MM.1S (cell line): Measurements from ENCODE around the gene DTD1.

Experiments
- DNase-seq: peaks from one replicate; pipeline ENCODE4 v3.0.0-alpha.2; 2015
- H2AFZ ChIP-seq: fragments of 300-600 bp; sonication (generic); 2 replicates; pipeline ENCODE4 v1.6.0; 2016; ENCODE audit warnings: antibody characterized with exemption, low read length
- H3F3A ChIP-seq: fragments of 300-600 bp; sonication (generic); 2 replicates; pipeline ENCODE4 v1.6.1; 2016; ENCODE audit warnings: mild to moderate bottlenecking, antibody characterized with exemption, low read length, moderate library complexity, mixed read lengths; ENCODE audit not compliant: insufficient read depth
- H3K27ac ChIP-seq: fragments of 300-600 bp; sonication (generic); 2 replicates; pipeline ENCODE4 v1.5.1; 2016; ENCODE audit warnings: mild to moderate bottlenecking, low read length
- H3K27me3 ChIP-seq: fragments of 300-600 bp; sonication (generic); replicated peaks from 2 replicates; pipeline ENCODE4 v1.6.0; 2016; ENCODE audit warnings: low read length; ENCODE audit not compliant: insufficient read depth
- H3K36me3 ChIP-seq: fragments of 300-600 bp; sonication (generic); replicated peaks from 2 replicates; pipeline ENCODE4 v1.6.1; 2016; ENCODE audit warnings: mild to moderate bottlenecking, low read length, mixed read lengths; ENCODE audit not compliant: insufficient read depth
- H3K4me1 ChIP-seq: fragments of 300-600 bp; sonication (generic); 2 replicates; pipeline ENCODE4 v1.6.1; 2016; ENCODE audit warnings: low read length, mixed read lengths
- H3K4me2 ChIP-seq: fragments of 300-600 bp; sonication (generic); 2 replicates; pipeline ENCODE4 v1.6.0; 2016; ENCODE audit warnings: low read depth, low read length
- H3K4me3 ChIP-seq: fragments of 300-600 bp; sonication (generic); 2 replicates; pipeline ENCODE4 v1.5.1; 2016; ENCODE audit warnings: low read length, mixed read lengths
- H3K79me2 ChIP-seq: fragments of 300-600 bp; sonication (generic); 2 replicates; pipeline ENCODE4 v1.6.1; 2016; ENCODE audit warnings: mixed run types, low read length, mixed read lengths
- H3K9ac ChIP-seq: fragments of 300-600 bp; sonication (generic); 2 replicates; pipeline ENCODE4 v1.6.1; 2016; ENCODE audit warnings: low read length, mixed read lengths
- H3K9me2 ChIP-seq: fragments of 300-600 bp; sonication (generic); replicated peaks from 2 replicates; pipeline ENCODE4 v1.6.1; 2016; ENCODE audit warnings: mild to moderate bottlenecking, low read length, mixed read lengths; ENCODE audit not compliant: insufficient read depth
- H3K9me3 ChIP-seq: fragments of 300-600 bp; sonication (generic); replicated peaks from 2 replicates; pipeline ENCODE4 v1.6.1; 2016; ENCODE audit warnings: mild to moderate bottlenecking, low read length, mixed read lengths; ENCODE audit not compliant: insufficient read depth
- H4K20me1 ChIP-seq: fragments of 300-600 bp; sonication (generic); 2 replicates; pipeline ENCODE4 v1.6.1; 2016; ENCODE audit warnings: mild to moderate bottlenecking, low read length, moderate library complexity, mixed read lengths; ENCODE audit not compliant: insufficient read depth
- EZH2 ChIP-seq: fragments of 300-600 bp; sonication (generic); optimal IDR thresholded peaks from 2 replicates; pipeline ENCODE3; 2017; ENCODE audit warnings: low read depth, mild to moderate bottlenecking, antibody characterized with exemption, low read length, mixed read lengths
- EZH2phosphoT487 ChIP-seq: fragments of 300-600 bp; sonication (generic); IDR thresholded peaks from 2 replicates; pipeline ENCODE4 v1.6.1; 2018; ENCODE audit warnings: antibody characterized with exemption, low read length
- TF ChIP-seq, protein P1 (sequence below): fragments of 300-600 bp; sonication (generic); IDR thresholded peaks from 2 replicates; pipeline ENCODE4 v1.5.1; 2016; ENCODE audit warnings: antibody characterized with exemption, low read length, mixed read lengths

Gene DTD1

GRCh38 chr20:18718129-18718528 lies 130.3 kb downstream of the DTD1 start:
- Histone ChIP-seq H3K9me3 (no peaks in the 10 kb centered on the region), H3K36me3 (no peaks in the 10 kb centered on the region), H3K9me2 (no peaks in the 10 kb centered on the region), H3K27ac (no peak overlapping the region), H3K27me3 (no peaks in the 10 kb centered on the region), H2AFZ (no peak overlapping the region), H3K4me3 (no peak overlapping the region), H3K79me2 (no peaks in the 10 kb centered on the region), H3K4me1 (no peaks in the 10 kb centered on the region), H3K9ac (no peak overlapping the region), H3K4me2 (no peak overlapping the region), H3F3A (no peaks in the 10 kb centered on the region), H4K20me1 (no peaks in the 10 kb centered on the region)
- TF ChIP-seq, protein P1, sequence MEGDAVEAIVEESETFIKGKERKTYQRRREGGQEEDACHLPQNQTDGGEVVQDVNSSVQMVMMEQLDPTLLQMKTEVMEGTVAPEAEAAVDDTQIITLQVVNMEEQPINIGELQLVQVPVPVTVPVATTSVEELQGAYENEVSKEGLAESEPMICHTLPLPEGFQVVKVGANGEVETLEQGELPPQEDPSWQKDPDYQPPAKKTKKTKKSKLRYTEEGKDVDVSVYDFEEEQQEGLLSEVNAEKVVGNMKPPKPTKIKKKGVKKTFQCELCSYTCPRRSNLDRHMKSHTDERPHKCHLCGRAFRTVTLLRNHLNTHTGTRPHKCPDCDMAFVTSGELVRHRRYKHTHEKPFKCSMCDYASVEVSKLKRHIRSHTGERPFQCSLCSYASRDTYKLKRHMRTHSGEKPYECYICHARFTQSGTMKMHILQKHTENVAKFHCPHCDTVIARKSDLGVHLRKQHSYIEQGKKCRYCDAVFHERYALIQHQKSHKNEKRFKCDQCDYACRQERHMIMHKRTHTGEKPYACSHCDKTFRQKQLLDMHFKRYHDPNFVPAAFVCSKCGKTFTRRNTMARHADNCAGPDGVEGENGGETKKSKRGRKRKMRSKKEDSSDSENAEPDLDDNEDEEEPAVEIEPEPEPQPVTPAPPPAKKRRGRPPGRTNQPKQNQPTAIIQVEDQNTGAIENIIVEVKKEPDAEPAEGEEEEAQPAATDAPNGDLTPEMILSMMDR = peak; percentile 47
- no peak for TF ChIP-seq EZH2phosphoT487
- DNase-seq = no peak

DNA sequence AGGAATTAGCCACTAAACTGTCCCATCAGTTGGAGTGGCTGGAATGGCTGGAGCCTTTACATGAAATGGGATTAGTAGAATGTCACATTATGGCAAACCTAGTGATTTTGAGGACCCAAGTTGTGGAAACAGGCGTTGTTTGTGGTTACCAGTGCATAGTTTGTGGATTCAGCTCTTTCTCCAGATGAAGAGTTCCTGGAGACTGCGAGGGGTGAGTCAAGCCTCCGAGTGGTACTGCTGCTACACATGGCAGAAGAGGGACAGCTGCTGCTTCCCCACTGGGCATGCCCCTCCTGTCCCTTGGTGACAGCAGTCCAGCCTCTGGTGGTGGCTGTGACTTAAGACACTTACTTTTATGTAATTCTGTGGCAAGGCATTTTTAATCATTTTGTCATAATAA lies 131.6 kb downstream of the DTD1 start:
- TF ChIP-seq EZH2phosphoT487 (no peak), EZH2 (no peak)
- TF ChIP-seq, protein P1 = no peak
- H3K9me3 ChIP-seq = no peaks in the 10 kb centered on the region

DNA sequence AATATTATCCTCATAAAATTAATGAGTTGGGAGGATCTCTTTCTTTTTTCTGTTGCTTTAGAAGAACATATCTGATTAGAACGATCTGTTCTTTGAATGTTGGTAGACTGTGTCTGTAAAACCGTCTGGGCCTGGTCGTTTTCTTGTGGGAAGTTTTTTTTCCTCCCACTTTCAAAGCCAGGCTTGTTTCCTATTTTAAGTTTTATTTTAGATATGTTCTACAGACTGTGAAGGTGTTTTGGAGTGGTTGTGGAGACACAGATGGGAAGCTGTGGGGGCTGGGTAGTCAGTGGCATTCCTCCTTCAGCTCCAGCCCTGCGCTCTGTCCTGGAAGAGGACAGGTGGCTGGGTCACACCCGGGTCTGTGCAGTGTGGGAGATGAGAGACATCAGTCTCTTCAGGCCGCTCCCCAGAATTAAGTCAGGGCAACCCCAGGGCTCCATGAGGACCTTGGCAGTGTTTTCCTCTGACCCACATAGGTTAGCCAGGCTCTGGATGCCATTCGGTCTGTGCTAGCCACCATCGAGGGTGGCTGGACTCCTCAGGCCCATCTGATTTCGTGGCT lies 133.8 kb downstream of the DTD1 start:
- Histone ChIP-seq H3K27ac (no peak overlapping the region), H3F3A (no peaks in the 10 kb centered on the region), H3K36me3 (no peaks in the 10 kb centered on the region), H3K9me3 (no peaks in the 10 kb centered on the region), H3K4me1 (no peaks in the 10 kb centered on the region), H3K27me3 (no peaks in the 10 kb centered on the region), H3K9me2 (no peaks in the 10 kb centered on the region), H3K4me3 (no peak overlapping the region), H4K20me1 (no peaks in the 10 kb centered on the region), H3K4me2 (no peak overlapping the region), H3K79me2 (no peaks in the 10 kb centered on the region), H3K9ac (no peak overlapping the region), H2AFZ (no peak overlapping the region)
- no peak for DNase-seq
- TF ChIP-seq, protein P1 = no peak

More for the DNA sequence above, 131.6 kb downstream of the DTD1 start:
- DNase-seq = no peak
- Histone ChIP-seq H3K4me3 (no peak overlapping the region), H3K9ac (no peak overlapping the region), H2AFZ (no peak overlapping the region), H3K79me2 (no peaks in the 10 kb centered on the region), H3K36me3 (no peaks in the 10 kb centered on the region), H3K27me3 (no peaks in the 10 kb centered on the region), H3K27ac (no peak overlapping the region), H4K20me1 (no peaks in the 10 kb centered on the region), H3F3A (no peaks in the 10 kb centered on the region), H3K9me2 (no peaks in the 10 kb centered on the region), H3K4me1 (no peaks in the 10 kb centered on the region), H3K4me2 (no peak overlapping the region)
